GM12878 (cell line): ENCODE data around the gene ERC1.

Experiments used
- ATF3 ChIP-seq: IDR thresholded peaks from 2 replicates; pipeline ENCODE4 v1.6.1; 2011; ENCODE audit warnings: low read depth, mild to moderate bottlenecking, low read length, moderate library complexity, borderline replicate concordance; ENCODE audit errors: extremely low read depth
- CTCF ChIP-seq, 3 experiments: IDR thresholded peaks in 2 of 3; conservative IDR thresholded peaks in 1 of 3; 2 replicates each; pipeline ENCODE4 v1.5.1; 2011; ENCODE audit warnings: low read depth in 3 of 3, low read length in 3 of 3, mild to moderate bottlenecking in 3 of 3, control low read depth in 2 of 3, moderate library complexity in 2 of 3, inconsistent platforms in 1 of 3, mixed read lengths in 1 of 3; ENCODE audit not compliant: control insufficient read depth in 2 of 3, insufficient read depth in 1 of 3; ENCODE audit errors: extremely low read depth in 1 of 3
- EGR1 ChIP-seq, 2 experiments: IDR thresholded peaks; 1 replicate in 1 of 2; 2 replicates in 1 of 2; pipeline ENCODE4 v1.6.1; 2011 to 2012; ENCODE audit warnings: low read depth in 2 of 2, low read length in 2 of 2, borderline replicate concordance in 1 of 2, mild to moderate bottlenecking in 1 of 2, moderate library complexity in 1 of 2
- EP300 ChIP-seq, 2 experiments: fragments of 150-350 bp in 1 of 2; IDR thresholded peaks; 2 replicates each; pipeline ENCODE4 v1.6.1; 2011 to 2012; ENCODE audit warnings: low read depth in 2 of 2, low read length in 2 of 2, borderline replicate concordance in 1 of 2, improper control_type of control experiment in 1 of 2, inconsistent platforms in 1 of 2; ENCODE audit not compliant: control insufficient read depth in 1 of 2
- NFIC ChIP-seq: IDR thresholded peaks from 2 replicates; pipeline ENCODE4 v1.6.1; 2012; ENCODE audit warnings: low read depth, mild to moderate bottlenecking, inconsistent platforms, low read length, moderate library complexity
- NFYB ChIP-seq: IDR thresholded peaks from 2 replicates; pipeline ENCODE4 v1.6.1; 2011; ENCODE audit warnings: low read depth, mild to moderate bottlenecking, low read length, improper control_type of control experiment, moderate library complexity; ENCODE audit not compliant: insufficient read depth
- NR2C2 ChIP-seq: IDR thresholded peaks from 2 replicates; pipeline ENCODE4 v1.6.1; 2011; ENCODE audit warnings: borderline replicate concordance, low read depth; ENCODE audit not compliant: control insufficient read depth, insufficient read length
- POLR2A ChIP-seq: IDR thresholded peaks from 2 replicates; pipeline ENCODE4 v1.6.1; 2011; ENCODE audit warnings: low read depth, mild to moderate bottlenecking, low read length
- POLR2AphosphoS5 ChIP-seq: IDR thresholded peaks from 2 replicates; pipeline ENCODE4 v1.6.1; 2011; ENCODE audit warnings: mild to moderate bottlenecking, low read length, inconsistent platforms
- SMC3 ChIP-seq: IDR thresholded peaks from 2 replicates; pipeline ENCODE4 v1.6.1; 2011; ENCODE audit warnings: low read length, improper control_type of control experiment, borderline replicate concordance
- SUPT20H ChIP-seq: IDR thresholded peaks from 2 replicates; pipeline ENCODE4 v1.6.1; 2011; ENCODE audit warnings: low read depth, mild to moderate bottlenecking, low read length, moderate library complexity, borderline replicate concordance; ENCODE audit not compliant: control insufficient read depth
- ZBED1 ChIP-seq: IDR thresholded peaks from 2 replicates; pipeline ENCODE4 v1.6.1; 2016; ENCODE audit warnings: borderline replicate concordance
- ZBTB33 ChIP-seq: fragments of 450-650 bp; IDR thresholded peaks from 2 replicates; pipeline ENCODE4 v1.6.1; 2017; ENCODE audit warnings: mild to moderate bottlenecking

- TF ChIP-seq EGR1 (IDR thresholded peaks at IDR 0.05; ENCODE audit: borderline replicate concordance in 1 of 2, low read depth in 2 of 2, low read length in 2 of 2) (no peak), CTCF (IDR thresholded peaks at IDR 0.05 in 2 of 3, conservative IDR thresholded peaks at IDR 0.05 in 1 of 3; ENCODE audit: control insufficient read depth in 2 of 3, extremely low read depth in 1 of 3, insufficient read depth in 1 of 3, low read depth in 3 of 3, low read length in 3 of 3) (no peak), SUPT20H (no peak), ZBTB33 (no peak), NFIC (no peak), ZBED1 (no peak), POLR2AphosphoS5 (no peak), EP300 (IDR thresholded peaks at IDR 0.05; ENCODE audit: borderline replicate concordance in 1 of 2, control insufficient read depth in 1 of 2, low read depth in 2 of 2, low read length in 2 of 2) (no peak), SMC3 (no peak), POLR2A (no peak), ATF3 (no peak), NR2C2 (no peak), NFYB (no peak)
Measured at GRCh38 chr12:1494856-1495255, 503.8 kb downstream of the ERC1 start.
